HG03342 (cell line): ENCODE results near the gene TEFM.
"Not testable (repeated sequence)": the region's sequence is repeated elsewhere in the genome, so short reads cannot be mapped to it uniquely, and the experiment has no call there.

Experiments used
- ATAC-seq: cut with Tn5 transposase; IDR thresholded peaks from one replicate; pipeline ENCODE4 v1.9.1; 2021; ENCODE audit warnings: mild to moderate bottlenecking, moderate library complexity; ENCODE audit not compliant: unreplicated experiment

Gene TEFM

DNA sequence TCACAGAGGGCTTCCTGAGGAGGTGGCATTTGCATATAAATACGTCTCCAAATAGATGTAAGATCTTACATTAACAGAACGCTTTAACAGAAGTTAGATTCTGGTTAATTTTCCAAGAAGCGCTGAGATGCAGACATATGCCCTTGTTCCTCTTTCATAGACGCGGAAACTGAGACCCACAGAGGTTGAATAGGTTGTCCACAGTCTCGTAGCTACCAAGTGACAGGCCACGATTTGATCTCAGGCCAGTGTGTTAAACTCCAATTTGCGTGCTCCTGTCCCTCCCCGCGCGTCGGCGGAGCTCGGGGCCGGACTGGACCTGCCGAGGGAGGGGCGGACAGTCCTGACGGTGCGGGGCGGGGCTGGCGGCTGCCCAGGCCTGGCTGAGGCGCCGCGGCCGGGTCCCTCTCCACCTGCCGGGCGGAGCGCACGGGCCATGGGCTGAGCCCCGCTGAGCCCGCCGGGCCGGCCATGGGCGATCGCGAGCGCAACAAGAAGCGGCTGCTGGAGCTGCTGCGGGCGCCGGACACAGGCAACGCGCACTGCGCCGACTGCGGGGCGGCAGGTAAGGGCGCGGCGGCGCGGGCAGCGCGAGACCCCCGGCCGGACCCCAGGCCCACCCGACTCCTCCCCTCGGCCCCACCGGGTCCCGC lies 15.6 kb upstream of the TEFM start, which contains the start of gene ADAP2:
Gene ADAP2 (plus strand): TSS at position 402 of the 653 bp plus-strand sequence. CDS start 70 bp downstream, at position 472.
- no peak for ATAC-seq

DNA sequence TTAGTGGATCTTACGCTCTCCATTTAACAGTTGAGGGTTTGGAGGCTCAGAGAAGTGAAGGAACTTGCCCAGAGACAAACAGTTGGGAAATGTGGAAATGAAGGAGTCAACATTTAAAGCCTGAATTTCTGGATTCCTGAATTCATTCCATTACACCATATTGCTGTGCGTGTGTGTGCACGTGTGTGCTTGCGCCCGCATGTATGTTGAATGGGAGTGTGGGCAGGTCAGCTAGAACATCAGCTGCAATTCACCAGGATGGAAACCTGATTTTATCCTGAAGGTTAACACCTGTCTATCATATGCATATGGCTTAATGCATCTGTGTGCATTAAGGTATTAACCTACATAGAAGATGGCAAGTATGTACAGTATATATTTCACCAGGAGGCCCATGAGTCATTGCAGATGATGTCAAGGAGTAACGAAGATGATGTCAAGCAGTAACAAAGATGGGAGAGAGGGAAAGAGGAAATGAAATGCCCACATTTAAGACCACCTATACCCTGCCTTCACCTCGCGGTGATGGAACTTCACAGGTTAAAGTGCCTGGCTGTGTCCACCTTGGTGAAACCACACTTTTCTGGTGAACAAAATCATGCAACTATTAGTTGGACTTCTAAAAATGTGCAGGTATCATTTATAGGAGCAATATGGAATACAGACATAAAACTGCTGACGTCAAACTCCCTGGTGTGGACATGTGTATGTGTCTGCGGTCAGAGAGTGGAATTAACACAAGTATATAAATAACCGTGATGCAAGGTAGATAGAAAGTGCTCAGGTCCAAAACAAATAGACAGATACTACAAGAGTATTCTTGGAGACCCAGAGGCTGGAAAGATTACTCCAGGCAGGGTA lies 14.9 kb upstream of the TEFM start:
- ATAC-seq, result no peak

DNA sequence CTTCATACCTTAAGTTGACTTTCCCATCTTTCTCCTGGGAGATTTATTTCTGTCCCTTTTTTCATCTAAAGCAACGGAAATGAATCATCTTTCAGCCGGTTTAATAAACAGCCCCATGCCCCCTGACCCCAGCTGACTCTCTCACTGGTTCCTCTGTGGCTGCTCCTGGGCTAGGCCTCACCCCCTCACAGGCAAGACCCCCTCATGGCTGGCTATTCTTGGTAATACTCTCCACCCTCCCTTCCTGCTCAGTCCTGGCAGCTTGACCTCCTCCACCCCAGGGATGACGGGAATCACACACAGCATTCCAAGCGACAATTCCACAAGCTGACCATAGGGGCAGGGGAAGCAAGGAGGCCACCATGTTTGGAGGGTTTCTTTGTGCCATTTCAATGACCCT lies 14.2 kb upstream of the TEFM start:
- ATAC-seq, result no peak

DNA sequence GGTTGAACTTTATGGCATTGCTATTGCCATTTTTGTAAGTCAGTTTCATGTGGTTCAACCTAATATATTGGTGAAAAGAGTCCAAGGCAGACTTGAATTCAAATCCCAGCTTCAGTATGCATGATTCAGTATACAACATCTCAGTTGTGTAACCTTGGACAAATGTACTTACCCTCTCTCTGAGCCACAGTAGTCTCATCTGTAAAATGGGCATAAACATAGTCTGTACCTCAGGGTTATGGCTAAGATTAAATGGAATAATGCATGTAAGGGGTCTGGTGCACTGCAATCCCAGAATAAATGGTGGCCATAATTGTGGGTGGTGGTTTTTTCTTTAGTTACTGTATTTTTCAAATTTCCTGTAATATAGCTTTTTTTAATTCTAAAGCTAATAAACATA lies 11.0 kb upstream of the TEFM start:
- ATAC-seq, result no peak

DNA sequence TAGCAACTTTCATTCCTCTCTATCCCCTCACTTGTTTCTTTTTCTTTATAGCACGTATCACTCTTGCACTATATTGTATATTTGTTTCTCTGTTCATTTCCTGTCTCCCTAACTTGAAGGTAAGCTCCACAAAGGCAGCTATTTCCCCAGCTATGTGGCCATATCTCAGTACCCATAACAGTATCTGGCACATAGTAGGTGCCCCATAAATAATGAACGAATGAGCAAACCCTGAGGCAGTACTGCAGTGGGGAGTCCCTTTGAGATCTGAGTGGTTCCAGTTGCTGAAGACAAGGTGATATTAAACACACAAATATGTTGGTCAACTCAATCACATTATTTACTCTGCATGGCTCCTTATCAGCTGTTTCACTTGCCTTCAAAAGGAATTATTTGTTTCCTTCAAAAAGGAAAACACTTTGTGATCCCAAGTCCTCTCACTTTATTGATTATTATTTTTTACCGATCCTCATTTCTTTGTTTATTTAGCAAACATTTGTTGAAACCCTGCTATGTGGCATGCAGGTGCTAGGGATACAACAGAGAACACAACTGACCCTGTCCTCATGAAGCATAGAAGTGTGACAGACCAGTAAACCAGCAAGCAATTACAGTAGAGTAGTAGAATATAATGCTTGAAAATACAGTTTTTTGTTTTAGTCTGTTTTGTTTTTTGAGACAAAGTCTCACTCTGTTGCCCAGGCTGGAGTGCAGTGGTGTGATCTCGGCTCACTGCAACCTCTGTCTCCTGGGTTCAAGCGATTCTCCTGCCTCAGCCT lies 10.0 kb upstream of the TEFM start:
- ATAC-seq, result no peak

DNA sequence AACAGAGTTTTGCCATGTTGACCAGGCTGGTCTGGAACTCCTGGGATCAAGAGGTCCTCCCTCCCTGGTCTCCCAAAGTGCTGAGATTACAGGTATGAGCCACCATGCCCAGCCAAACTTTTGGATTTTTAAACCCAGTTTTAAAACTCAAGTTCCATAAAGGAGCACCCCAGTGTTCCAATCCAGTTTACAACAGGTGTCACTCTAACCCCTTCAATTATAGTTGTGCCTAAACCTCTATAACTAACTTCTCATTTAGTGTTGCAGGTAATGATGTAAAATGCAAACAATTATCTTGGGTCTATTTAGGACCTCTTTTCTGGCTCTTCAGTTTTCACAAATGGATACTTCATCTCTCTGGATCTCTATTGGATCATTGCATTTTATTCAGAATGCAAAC lies 7.9 kb upstream of the TEFM start:
- no peak for ATAC-seq

DNA sequence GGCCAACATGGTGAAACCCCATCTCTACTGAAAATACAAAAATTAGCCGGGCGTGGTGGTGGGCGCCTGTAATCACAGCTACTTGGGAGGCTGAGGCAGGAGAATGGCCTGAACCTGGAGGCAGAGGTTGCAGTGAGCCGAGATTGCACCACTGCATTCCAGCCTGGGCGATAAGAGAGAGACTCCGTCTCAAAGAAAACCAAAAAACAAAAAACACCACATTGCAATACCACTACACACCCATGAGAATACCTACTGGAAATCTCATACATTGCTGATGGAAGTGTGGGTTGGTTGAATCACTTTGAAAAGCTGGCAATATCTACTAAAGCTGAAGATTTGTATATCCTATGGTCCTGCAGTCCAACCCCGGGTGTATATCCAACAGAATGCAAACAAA lies 4.1 kb upstream of the TEFM start:
- ATAC-seq, result not testable (repeated sequence)

DNA sequence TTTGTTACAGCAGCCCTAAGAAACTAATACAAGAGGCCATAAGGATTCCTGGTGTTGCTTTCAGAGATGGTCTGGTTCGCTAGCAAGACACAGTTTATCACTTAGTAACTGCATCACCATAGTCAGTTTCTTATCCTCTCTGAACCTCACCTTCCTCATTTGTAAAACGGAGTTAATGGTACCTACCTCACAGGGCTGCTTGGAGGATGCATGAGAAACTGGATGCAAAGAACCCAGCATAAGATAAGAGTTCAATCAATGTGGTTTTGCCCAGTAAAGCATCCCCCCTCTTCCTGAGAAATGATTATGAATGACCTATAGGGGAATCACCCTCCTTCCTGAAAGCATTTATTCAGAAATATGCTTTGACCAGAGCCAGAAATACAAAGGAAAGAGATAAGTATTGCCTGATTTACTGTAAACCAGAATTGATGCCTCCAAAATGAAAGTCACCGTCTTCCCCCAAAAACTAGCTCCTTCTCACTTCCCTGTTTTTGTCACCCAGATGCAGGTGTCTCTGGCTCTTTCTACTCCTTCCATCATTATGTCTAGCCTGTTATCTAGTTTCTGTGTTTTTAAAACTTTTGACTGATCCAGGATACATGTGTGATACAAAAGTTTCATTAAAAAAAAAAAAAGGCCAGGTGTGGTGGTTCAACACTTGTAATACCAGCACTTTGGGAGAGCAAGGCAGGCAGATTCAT lies 2.8 kb upstream of the TEFM start:
- ATAC-seq, result no peak

DNA sequence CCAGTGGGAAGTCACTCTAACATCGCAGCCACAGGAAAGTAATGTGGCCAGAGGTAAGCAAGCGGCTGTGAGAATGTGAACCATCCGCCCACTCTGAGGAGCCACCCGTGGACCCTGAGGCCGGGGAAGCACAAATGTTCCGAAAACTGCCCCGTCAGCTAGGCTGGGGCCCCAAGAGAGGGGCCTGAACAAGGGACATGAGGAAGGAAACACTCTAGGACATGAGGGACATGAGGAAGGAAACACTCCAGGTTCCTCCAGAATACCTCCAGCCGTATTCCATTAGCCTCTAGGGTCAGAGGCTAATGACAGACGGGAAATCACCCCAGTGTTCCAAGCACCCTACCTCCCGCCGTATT lies 317 bp downstream of the TEFM start:
- no peak for ATAC-seq

DNA sequence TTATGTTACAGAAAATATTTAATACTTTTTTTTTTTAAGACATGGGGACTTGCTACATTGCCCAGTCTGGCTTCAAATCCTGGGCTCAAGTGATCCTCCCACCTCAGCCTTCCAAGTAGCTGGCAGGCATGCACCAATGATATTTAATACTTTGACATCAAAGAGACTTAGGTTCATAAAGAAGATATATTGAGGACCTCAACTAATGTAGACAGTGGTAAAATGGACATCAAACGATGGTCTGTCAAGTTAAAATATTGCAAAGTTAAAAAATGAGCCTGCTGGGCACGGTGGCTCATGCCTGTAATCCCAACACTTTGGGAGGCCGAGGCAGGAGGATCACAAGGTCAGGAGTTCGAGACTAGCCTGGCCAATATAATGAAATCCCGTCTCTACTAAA lies 8.7 kb downstream of the TEFM start:
- ATAC-seq, result no peak

DNA sequence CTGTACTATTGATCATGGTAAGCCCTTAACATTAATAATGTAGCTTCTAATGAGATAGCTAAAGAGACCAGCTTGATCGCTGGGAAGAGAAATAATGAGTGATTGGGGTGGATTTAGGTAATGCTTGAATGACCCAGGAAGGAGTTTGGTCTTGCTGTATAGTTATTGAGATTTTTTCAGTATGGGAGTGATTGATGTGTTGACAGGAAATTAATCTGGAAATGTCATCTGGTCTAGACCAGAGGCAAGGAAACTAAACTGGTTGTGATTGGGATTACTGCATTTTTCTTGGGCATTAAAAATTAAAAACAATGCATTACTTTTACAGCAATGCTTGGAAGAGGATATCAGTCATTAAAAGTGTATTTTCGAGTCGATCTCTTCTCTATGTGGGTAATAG lies 11.8 kb downstream of the TEFM start:
- no peak for ATAC-seq

DNA sequence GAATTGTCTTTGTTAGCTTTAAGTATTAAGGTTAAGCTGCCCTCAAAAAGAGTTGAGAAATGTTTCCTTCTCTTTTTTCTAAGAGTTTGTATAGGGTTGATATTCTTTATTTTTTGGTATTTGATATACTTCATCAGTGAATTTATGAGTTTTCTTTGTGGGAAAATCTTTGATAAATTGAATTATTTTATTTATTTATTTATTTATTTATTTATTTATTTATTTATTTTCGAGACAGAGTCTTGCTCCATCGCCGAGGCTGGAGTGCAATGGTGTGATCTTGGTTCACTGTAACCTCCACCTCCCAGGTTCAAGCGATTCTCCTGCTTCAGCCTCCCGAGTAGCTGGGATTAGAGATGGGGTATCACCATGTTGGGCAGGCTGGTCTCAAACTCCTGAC lies 19.9 kb downstream of the TEFM start:
- ATAC-seq, result no peak

DNA sequence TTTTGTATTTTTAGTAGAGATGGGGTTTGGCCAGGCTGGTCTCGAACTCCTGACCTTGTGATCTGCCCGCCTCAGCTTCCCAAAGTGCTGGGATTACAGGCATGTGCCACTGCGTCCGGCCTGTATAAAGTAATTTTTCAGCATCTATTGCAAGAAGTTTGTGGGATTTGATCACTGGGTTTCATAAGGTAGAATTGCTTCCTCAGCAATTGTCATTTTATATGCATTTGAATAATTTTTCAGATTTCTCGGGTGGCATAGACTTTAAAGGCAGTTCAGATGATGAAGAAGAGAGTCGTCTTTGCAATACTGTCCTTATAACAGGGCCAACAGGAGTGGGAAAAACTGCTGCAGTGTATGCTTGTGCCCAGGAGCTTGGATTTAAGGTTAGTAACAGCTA lies 37.0 kb downstream of the TEFM start:
- ATAC-seq, result no peak

DNA sequence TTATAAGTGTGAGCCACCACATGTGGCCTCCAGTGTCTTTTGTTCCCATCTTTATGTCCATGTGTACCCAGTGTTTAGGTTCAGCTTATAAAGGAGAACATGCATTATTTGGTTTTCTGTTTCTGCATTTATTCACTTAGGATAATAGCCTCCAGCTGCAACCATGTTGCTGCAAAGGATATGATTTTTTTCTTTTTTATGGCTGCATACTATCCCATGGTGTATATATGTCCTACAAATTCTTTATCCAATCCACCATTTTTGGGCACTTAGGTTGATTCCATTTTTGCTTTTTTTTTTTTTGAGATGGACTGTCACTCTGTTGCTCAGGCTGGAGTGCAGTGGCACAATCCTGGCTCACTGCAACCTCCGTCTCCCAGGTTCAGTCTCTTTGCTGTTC lies 41.4 kb downstream of the TEFM start:
- no peak for ATAC-seq

DNA sequence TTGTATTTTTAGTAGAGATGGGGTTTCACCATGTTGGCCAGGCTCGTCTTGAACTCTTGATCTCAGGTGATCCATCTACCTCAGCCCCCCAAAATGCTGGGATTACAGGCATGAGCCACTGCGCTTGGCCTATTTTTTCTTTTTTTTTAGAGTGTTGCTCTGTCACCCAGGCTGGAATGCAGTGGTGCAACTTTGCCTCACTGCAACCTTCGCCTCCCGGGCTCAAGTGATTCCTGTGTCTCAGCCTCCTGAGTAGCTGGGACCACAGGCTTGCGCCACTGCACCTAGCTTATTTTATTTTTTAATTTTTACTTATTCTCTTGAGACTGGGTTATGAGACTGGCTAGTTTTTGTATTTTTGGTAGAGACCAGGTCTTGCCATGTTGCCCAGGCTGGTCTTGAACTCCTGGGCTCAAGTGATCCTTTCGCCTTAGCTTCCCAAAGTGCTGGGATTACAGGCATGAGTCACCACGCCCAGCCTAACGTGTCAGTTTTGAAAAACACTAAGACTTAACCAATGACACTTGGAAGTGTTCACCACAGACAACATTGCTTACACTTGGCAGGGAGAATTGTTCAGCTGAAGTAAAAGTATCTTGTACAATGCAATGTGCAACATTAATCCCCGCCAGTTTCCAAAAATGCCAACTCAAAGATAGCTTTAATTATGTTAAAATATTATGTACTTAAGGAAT lies 47.3 kb downstream of the TEFM start:
- no peak for ATAC-seq

DNA sequence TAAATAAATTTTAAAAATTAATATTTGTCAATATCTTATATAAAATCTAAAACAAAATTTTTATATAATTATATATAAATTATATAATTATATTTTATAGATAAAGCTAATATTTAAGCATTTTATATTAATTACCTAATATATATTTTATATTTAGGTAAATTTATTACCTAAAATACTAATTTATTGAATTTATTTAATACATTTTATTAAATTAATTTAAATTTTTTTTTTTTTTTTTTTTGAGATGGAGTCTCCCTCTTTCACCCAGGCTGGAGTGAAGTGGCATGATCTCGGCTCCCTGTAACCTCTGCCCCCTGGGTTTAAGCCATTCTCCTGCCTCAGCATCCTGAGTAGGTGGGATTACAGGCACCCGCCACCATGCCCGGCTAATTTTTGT lies 51.9 kb downstream of the TEFM start:
- no peak for ATAC-seq
